ENCODE results near the gene COA1. TPM values are rescaled to one million over a fixed set of nuclear protein-coding genes. Genes with fewer than 3 reads are reported as not detected.

COA1 gene
- total RNA-seq, 1 experiment from 2014 or later = 65.5 TPM

- BruUV-seq (replicated peaks) = no TSS peak
- Histone ChIP-seq H3K9me3 (ENCODE audit: control insufficient read depth, insufficient read depth, low read depth, low read length) (no peaks in the 10 kb centered on the region), H3K36me3 (ENCODE audit: control insufficient read depth, insufficient read depth, low read length) (no peaks in the 10 kb centered on the region), H3K4me3 (ENCODE audit: low read depth in 2 of 2, low read length in 2 of 2) (no peak overlapping the region), H3K27ac (ENCODE audit: low read length) (no peak overlapping the region), H3K4me1 (ENCODE audit: control insufficient read depth, insufficient read depth, low read length) (peaks cover 13% of the 10 kb centered on the region), H3K27me3 (ENCODE audit: control insufficient read depth, insufficient read depth, low read length) (no peaks in the 10 kb centered on the region)
- intact Hi-C loops (cut with micrococcal nuclease; ENCODE audit: unreplicated experiment) = no loop called here
- DNase-seq (ENCODE audit: low read depth, low spot score) (no peak), ATAC-seq (no peak)
- ChIA-PET POLR2A (no interaction called here), CTCF (no interaction called here)
- TF ChIP-seq REST (IDR thresholded peaks at IDR 0.05; ENCODE audit: insufficient read depth in 1 of 2, low read depth in 2 of 2, low read length in 1 of 2) (no peak), TCF7L2 (IDR thresholded peaks at IDR 0.05; ENCODE audit: low read depth, low read length) (no peak), CTCF (IDR thresholded peaks at IDR 0.05) (no peak), POLR2AphosphoS5 (IDR thresholded peaks at IDR 0.05; ENCODE audit: low read depth, low read length) (no peak), SIN3A (IDR thresholded peaks at IDR 0.05; ENCODE audit: borderline replicate concordance, insufficient read depth, low read depth, low read length) (no peak)
- in situ Hi-C loops (cut with HindIII; ENCODE audit: low pct_unique_long_range_greater_than_20kb, low sequenced_read_pairs) = no loop called here
Measured at GRCh38 chr7:43656997-43657396, 72.3 kb downstream of the COA1 start.

- no peak for TF ChIP-seq TCF7L2 (IDR thresholded peaks at IDR 0.05; ENCODE audit: low read depth, low read length)
- no peak for TF ChIP-seq POLR2AphosphoS5 (IDR thresholded peaks at IDR 0.05; ENCODE audit: low read depth, low read length)
- no peak for TF ChIP-seq SIN3A (IDR thresholded peaks at IDR 0.05; ENCODE audit: borderline replicate concordance, insufficient read depth, low read depth, low read length)
- TF ChIP-seq REST (IDR thresholded peaks at IDR 0.05; ENCODE audit: insufficient read depth in 1 of 2, low read depth in 2 of 2, low read length in 1 of 2) = no peak
- no peak for TF ChIP-seq CTCF (IDR thresholded peaks at IDR 0.05)
- intact Hi-C loops (cut with micrococcal nuclease; ENCODE audit: unreplicated experiment) (no loop called here), in situ Hi-C loops (cut with HindIII; ENCODE audit: low pct_unique_long_range_greater_than_20kb, low sequenced_read_pairs) (no loop called here)
- POLR2A ChIA-PET = no interaction called here
- no peaks in the 10 kb centered on the region for H3K36me3 ChIP-seq (ENCODE audit: control insufficient read depth, insufficient read depth, low read length)
- H3K27me3 ChIP-seq (ENCODE audit: control insufficient read depth, insufficient read depth, low read length) = no peaks in the 10 kb centered on the region
- ATAC-seq (no peak), DNase-seq (ENCODE audit: low read depth, low spot score) (no peak)
- CTCF ChIA-PET = no interaction called here
- BruUV-seq (replicated peaks) = no TSS peak
- H3K27ac ChIP-seq (ENCODE audit: low read length) = no peak overlapping the region
- H3K4me3 ChIP-seq (ENCODE audit: low read depth in 2 of 2, low read length in 2 of 2) = no peak overlapping the region
- H3K4me1 ChIP-seq (ENCODE audit: control insufficient read depth, insufficient read depth, low read length) = peaks cover 22% of the 10 kb centered on the region
- H3K9me3 ChIP-seq (ENCODE audit: control insufficient read depth, insufficient read depth, low read depth, low read length) = no peaks in the 10 kb centered on the region
Measured at GRCh38 chr7:43655584-43655983, 73.7 kb downstream of the COA1 start.
